ENCODE results near the gene AKAP8L.

DNA sequence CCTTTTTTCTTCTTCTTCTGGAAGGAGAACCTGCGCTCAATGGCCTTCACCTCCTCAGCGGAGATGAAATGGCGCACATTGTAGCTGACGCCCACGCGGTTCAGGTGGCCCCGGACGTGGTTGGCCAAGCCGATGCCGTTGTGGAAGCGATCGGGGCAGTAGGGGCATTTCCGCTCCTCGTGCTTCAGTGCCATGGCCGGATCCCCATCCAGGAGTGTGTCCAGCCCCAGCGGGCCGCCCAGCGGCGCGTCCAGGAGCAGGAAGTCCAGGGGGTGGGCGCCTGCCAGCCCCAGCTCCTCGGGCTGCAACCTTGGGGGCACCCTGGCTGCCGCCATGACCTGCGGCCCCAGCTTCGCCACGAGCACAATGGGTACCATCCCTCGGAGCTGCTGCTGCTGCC lies 19.8 kb upstream of the AKAP8L start:
- TF ChIP-seq, protein P1, sequence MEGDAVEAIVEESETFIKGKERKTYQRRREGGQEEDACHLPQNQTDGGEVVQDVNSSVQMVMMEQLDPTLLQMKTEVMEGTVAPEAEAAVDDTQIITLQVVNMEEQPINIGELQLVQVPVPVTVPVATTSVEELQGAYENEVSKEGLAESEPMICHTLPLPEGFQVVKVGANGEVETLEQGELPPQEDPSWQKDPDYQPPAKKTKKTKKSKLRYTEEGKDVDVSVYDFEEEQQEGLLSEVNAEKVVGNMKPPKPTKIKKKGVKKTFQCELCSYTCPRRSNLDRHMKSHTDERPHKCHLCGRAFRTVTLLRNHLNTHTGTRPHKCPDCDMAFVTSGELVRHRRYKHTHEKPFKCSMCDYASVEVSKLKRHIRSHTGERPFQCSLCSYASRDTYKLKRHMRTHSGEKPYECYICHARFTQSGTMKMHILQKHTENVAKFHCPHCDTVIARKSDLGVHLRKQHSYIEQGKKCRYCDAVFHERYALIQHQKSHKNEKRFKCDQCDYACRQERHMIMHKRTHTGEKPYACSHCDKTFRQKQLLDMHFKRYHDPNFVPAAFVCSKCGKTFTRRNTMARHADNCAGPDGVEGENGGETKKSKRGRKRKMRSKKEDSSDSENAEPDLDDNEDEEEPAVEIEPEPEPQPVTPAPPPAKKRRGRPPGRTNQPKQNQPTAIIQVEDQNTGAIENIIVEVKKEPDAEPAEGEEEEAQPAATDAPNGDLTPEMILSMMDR (conservative IDR thresholded peaks at IDR 0.05; ENCODE audit: low read length) = no peak
- no peak for TF ChIP-seq EZH2phosphoT487 (IDR thresholded peaks at IDR 0.05; ENCODE audit: borderline replicate concordance)

All from Loucy (cell line).